Right atrium auricular region (tissue), 2 donors: ENCODE measurements around the gene SST. TPM values are rescaled to one million over a fixed set of nuclear protein-coding genes. Genes with fewer than 3 reads are reported as not detected.

Experiments used
- DNase-seq: peaks from one replicate; pipeline ENCODE4 v3.0.0-alpha.2; 2019; ENCODE audit warnings: low spot score
- H3K27ac ChIP-seq, 2 donors: fragments of 200-600 bp; sonication (generic); 1 replicate in 1 of 2; 2 replicates in 1 of 2; pipeline ENCODE4 v1.5.1; 2016 to 2019
- H3K27me3 ChIP-seq, 2 donors: fragments of 200-600 bp; sonication (generic); one replicate each; pipeline versions ENCODE4 v1.5.1 to v1.6.0; 2017 to 2019
- H3K36me3 ChIP-seq: fragments of 200-600 bp; sonication (generic); one replicate; pipeline ENCODE4 v1.5.1; 2016
- H3K4me1 ChIP-seq, 2 donors: fragments of 200-600 bp; sonication (generic); one replicate each; pipeline versions ENCODE4 v1.5.1 to v1.6.0; 2017 to 2019
- H3K4me3 ChIP-seq, 2 donors: fragments of 200-600 bp; sonication (generic); 1 replicate in 1 of 2; 2 replicates in 1 of 2; pipeline ENCODE4 v1.5.1; 2017 to 2019; ENCODE audit warnings: mild to moderate bottlenecking in 1 of 2, moderate library complexity in 1 of 2
- H3K9me3 ChIP-seq, 2 donors: fragments of 200-600 bp; sonication (generic); one replicate each; pipeline ENCODE4 v1.5.1; 2019
- CTCF ChIP-seq, 2 donors: fragments of 200-600 bp; sonication (generic); IDR thresholded peaks; one replicate each; pipeline ENCODE4 v1.5.1; 2019; ENCODE audit warnings: antibody characterized with exemption in 2 of 2
- total RNA-seq, 2 donors: library from RNA; depleted of rRNA; stranded (reverse); fragments of >200 nt; gene quantifications; one replicate each; pipeline ENCODE4 v1.1.0, GENCODE V29; 2016

Gene SST
- total RNA-seq, 2 donors from 2014 or later = not detected

DNA sequence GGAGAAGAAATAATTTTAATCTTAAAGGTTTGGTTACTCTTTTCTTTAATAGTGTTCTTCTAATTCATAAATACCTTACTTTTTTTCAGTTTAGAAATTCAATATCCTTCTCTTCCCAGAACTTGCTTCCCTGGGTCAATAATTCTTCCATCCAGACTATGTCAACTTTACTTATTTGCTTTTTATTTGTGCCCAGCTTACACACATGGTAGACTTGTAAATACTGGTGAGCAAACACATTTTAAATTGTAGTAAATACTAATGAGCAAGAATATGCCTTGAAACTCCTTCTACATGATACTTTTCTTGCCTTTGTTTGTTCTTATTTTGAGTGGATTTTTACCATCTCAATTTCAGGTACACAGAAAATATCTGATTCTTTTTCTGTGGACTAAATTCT, 33.7 kb downstream of the SST start:
- no peak for DNase-seq
- H3K27me3 ChIP-seq = no peaks in the 10 kb centered on the region
- no peaks in the 10 kb centered on the region for H3K36me3 ChIP-seq
- no peak overlapping the region for H3K4me3 ChIP-seq
- H3K4me1 ChIP-seq = no peaks in the 10 kb centered on the region
- TF ChIP-seq CTCF (IDR thresholded peaks at IDR 0.05) = no peak
- H3K9me3 ChIP-seq = peaks cover 0 to 10% of the 10 kb centered on the region in 2 donors
- no peak overlapping the region for H3K27ac ChIP-seq

GRCh38 chr3:187630404-187630803, 39.8 kb downstream of the SST start:
- H3K27me3 ChIP-seq = no peaks in the 10 kb centered on the region
- no peaks in the 10 kb centered on the region for H3K4me1 ChIP-seq
- H3K27ac ChIP-seq = no peak overlapping the region
- H3K36me3 ChIP-seq = no peaks in the 10 kb centered on the region
- H3K4me3 ChIP-seq = no peak overlapping the region
- H3K9me3 ChIP-seq = peaks cover 0 to 10% of the 10 kb centered on the region in 2 donors
- TF ChIP-seq CTCF (IDR thresholded peaks at IDR 0.05) = no peak
- no peak for DNase-seq

DNA sequence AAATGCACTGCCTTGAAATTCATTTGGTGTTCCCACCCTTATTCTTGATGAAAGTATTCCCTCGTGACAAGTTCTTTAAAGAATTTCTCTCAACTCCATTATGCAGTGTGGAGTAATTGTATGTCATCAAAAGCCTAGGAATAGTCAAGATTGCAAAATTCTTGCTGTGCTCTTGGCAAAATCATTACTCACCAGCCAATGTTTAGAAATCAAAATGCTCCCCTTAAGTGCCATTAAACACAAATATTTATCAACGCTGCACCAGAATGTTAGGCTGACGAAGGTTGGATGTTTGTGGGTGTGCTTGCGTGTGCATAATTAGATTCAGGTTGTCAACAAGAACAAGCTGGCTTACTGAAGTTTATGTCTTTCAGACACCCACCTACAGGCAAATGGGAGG, 40.5 kb downstream of the SST start:
- Histone ChIP-seq H3K27ac (no peak overlapping the region), H3K4me3 (no peak overlapping the region), H3K36me3 (no peaks in the 10 kb centered on the region), H3K27me3 (no peaks in the 10 kb centered on the region), H3K4me1 (no peaks in the 10 kb centered on the region), H3K9me3 (peaks cover 0 to 6% of the 10 kb centered on the region in 2 donors)
- no peak for DNase-seq
- TF ChIP-seq CTCF (IDR thresholded peaks at IDR 0.05) = no peak

GRCh38 chr3:187628169-187628568, 42.0 kb downstream of the SST start:
- Histone ChIP-seq H3K4me1 (no peaks in the 10 kb centered on the region), H3K4me3 (no peak overlapping the region), H3K36me3 (no peaks in the 10 kb centered on the region), H3K27ac (no peak overlapping the region), H3K9me3 (no peaks in the 10 kb centered on the region), H3K27me3 (no peaks in the 10 kb centered on the region)
- no peak for DNase-seq
- no peak for TF ChIP-seq CTCF (IDR thresholded peaks at IDR 0.05)

- Histone ChIP-seq H3K27me3 (no peaks in the 10 kb centered on the region), H3K4me3 (no peak overlapping the region), H3K9me3 (no peaks in the 10 kb centered on the region), H3K36me3 (no peaks in the 10 kb centered on the region), H3K27ac (no peak overlapping the region), H3K4me1 (no peaks in the 10 kb centered on the region)
- TF ChIP-seq CTCF (IDR thresholded peaks at IDR 0.05) = no peak
- DNase-seq = no peak
These were observed 43.6 kb downstream of the SST start for GRCh38 chr3:187626581-187626980.

DNA sequence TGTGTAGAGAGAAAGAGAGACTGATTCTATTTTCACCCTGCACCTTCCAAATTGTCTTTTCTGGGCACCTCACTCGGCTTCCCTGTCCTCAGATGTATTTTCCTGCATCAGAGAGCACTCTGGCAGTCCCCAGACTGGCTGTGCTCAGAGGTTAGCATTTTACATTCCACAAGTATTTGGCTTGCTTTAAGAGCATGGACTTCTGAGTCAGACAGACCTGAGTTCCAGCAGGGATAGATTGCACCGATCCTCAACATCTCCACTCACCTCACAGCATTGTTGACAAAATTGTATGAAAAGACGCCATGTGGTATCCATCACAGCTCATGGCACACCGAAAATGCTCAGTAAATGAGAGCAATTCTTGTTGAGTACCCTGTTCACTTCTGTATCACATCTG, 45.6 kb downstream of the SST start:
- DNase-seq = no peak
- TF ChIP-seq CTCF (IDR thresholded peaks at IDR 0.05) = no peak
- H3K4me3 ChIP-seq = no peak overlapping the region
- H3K27me3 ChIP-seq = no peaks in the 10 kb centered on the region
- H3K9me3 ChIP-seq = no peaks in the 10 kb centered on the region
- H3K27ac ChIP-seq = no peak overlapping the region
- no peaks in the 10 kb centered on the region for H3K4me1 ChIP-seq
- no peaks in the 10 kb centered on the region for H3K36me3 ChIP-seq
